HG02798 (cell line): ENCODE data around the gene SIVA1.

Experiments
- ATAC-seq: cut with Tn5 transposase; IDR thresholded peaks from one replicate; pipeline ENCODE4 v1.9.1; 2021; ENCODE audit warnings: mild to moderate bottlenecking; ENCODE audit not compliant: unreplicated experiment, poor library complexity

SIVA1 gene

DNA sequence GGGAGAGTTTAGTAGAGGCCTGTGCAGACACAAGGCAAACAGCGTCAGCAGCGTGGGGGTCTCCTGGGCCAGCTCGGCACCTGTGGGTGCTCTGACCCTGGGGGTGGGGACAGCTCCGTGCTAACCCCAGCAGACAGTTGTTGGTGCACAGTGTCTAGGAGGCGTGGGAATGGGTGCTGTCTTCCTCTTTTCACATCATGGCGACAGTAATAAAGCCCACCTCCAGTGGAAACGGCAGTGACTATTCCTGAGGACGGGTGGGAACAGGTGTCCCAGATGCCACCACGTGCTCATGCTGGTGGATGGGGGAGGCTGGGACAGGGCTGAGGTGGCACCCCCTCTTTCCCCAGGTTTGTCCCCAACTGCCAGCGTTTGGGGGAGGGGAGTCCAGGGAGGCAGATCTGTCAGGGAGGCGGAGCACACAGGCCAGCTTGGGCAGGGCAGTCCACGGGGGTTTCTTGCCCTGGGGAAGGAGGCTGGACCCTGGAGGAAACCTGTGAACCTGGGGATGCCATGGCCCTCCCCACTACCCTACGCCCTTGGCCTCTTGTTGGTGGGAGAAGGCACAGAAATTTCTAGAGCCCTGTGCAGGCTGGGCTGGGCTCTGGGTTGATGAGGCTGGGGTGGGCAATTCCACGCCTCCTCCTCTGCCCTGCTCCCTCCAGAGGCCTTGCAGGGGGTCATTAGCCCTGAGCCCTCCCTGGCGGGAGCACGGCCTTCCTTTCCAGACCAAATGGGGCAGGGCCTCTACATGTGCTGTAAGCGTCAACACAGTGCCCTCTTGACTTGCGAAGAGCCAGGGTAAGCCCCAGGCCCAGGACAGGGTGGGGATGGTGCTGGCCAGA lies 51.8 kb downstream of the SIVA1 start:
- no peak for ATAC-seq

GRCh38 chr14:104805326-104805678 lies 52.4 kb downstream of the SIVA1 start:
- no peak for ATAC-seq

GRCh38 chr14:104805941-104806624 lies 53.1 kb downstream of the SIVA1 start:
- no peak for ATAC-seq

DNA sequence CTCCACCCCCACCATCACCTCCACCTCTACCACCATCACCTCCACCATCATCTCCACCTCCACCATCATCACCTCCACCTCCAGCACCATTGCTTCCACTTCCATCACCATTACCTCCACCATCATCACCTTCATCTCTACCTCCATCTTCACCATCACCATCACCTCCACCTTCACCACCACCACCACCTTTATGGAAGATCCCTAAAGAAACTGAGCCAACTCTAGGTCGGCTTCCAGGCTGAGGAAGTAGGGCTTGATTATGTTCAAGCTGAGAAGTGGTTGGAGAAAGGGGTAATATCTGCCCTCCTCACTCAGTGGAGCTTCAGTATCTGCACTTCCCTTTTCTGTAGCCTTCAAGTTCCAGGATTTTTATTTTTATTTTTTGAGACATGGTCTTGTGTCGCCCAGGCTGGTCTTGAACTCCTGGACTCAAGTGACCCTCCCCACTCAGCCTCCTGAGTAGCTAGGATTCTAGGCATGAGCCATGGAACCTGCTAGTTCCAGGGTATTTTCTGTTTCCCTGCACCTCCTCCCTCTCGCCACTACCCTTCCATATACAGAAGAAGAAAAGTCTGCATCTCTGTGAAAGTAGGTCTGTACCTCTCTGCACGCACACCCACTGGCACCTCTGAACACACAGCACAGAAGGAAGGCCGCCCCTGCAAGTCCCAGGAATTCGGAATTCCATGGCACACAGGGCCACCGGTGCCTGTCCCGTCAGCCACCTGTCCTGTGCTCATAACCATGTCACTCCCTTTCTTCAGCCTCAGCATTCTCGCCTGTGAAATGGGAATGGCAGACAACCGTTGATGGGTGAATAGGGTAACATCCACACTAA lies 53.9 kb downstream of the SIVA1 start:
- ATAC-seq = no peak

DNA sequence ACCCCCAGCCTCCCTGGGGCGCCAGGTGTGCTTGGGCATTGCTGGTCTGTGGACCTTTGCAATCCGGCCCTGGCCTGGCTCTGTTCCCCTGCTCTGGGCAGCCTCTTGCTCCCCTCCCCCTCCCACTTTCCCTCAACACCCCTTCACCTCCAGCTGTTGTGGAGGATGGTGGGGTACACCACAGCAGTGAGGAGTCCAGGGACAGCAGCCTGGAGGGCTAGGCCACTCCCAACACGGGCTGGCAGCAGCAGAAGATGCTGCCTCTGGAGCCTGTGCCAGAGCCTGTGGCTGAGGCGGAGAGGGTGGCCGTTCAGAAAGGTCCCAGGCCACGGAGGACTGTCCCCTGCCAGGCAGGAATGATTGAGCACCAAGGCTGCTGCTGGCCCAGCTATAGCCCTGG lies 55.5 kb downstream of the SIVA1 start:
- ATAC-seq = no peak
